CD4-positive, alpha-beta T cell treated with Interferon alpha-2 for 1 hour (primary cell): ENCODE results near the gene FOSL1.

Experiments
- DNase-seq, 2 donors: peaks; one replicate each; pipeline ENCODE4 v3.0.0-alpha.2; 2020 to 2022

FOSL1 gene

DNA sequence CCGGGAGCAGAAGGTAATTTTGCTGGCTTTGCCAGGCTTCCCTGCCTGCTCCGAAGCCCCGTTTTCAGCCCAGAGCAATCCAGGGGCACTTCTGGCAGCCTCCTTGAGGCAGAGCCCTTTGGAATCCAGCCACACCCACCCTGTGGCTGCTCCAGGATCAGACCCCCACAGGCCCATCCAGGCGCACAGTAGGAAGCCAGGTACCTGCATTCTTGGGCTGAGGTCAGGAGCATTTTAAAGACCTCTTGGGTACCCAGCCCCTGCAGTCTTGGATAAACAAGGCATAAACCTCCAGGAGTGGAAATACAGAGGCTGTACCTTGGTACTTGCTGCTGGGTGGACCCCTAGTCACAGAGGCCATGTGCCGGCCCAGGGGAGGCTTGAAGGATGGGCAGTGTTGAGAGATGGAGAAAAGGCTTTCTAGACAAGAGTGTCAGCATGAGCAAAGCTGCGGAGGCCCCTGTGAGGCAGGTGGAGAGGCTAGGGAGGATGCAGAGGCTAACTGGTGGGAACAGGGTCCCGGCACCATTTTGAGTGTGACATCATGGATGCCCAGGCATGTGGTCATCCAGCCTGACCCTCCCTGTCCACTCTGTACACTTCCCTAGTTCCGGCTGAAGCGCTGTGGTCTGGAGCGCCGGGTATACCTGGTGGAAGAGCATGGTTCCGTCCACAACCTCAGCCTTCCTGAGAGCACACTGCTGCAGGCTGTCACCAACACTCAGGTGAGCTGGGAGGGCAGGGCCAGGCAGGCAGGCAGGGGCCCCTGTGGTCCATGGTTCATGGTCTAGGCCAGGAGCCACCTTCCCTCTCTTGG lies 36.1 kb downstream of the FOSL1 start:
- DNase-seq, result no peak

DNA sequence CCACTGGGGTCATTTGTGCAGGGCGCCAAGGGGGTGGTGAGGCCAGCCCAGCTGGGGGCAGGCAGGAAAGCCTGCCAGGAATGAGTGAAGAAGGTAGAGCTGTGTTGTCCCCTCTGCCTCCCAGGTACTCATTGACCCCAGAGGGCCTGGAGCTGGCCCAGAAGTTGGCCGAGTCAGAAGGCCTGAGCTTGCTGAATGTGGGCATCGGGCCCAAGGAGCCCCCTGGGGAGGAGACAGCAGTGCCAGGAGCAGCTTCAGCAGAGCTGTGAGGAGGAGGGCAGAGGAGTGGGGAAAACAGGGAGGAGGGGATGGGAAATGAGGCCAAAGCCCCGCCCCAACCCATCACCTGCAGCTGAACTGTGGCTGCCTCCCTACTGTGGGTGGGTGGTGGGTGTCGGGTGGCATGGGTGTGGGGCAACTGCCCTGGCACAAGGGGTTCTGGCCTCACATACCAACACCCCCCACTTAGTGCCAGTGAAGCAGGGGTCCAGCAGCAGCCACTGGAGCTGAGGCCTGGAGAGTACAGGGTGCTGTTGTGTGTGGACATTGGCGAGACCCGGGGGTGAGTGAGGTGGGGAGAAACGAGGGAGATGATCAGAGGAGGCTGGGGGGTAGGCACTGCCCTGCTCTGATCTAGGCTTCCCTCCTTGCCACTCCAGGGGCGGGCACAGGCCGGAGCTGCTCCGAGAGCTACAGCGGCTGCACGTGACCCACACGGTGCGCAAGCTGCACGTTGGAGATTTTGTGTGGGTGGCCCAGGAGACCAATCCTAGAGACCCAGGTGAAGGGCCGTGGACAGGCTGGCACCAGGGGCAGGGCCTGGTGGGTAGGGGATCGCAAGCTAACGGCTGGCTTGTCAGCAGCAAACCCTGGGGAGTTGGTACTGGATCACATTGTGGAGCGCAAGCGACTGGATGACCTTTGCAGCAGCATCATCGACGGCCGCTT lies 37.0 kb downstream of the FOSL1 start:
- DNase-seq, result no peak

- no peak for DNase-seq
Measured at GRCh38 chr11:65862191-65862735, 37.9 kb downstream of the FOSL1 start.

DNA sequence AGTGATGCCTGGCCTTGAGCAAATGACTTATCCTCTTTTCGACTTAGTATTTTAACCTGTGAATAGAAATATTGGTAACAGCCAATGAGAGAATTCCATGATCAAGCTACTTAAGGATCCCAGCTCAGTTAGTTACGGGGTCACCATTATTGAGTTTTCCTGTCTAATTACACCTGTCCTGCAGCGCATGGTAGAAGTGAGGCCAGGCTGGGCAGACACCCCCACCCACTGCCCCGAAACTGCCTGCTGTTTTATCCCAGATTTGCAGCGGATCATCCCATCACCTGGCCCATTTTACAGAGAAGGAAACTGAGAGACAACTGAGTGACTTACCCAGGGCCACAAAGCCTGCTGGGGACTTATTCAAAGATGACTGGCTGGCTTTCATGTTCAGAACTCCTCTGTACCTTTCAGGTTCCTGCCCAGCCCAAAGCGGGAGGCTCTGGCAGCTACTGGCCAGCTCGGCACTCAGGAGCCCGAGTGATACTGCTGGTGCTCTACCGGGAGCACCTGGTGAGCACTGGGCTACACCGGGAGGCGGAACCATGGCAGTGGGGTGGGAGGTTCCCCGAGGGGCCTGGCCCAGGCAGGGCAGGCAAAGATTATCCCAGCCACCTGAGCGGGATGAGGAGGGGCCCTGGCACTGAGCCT lies 38.5 kb downstream of the FOSL1 start:
- DNase-seq, result no peak

DNA sequence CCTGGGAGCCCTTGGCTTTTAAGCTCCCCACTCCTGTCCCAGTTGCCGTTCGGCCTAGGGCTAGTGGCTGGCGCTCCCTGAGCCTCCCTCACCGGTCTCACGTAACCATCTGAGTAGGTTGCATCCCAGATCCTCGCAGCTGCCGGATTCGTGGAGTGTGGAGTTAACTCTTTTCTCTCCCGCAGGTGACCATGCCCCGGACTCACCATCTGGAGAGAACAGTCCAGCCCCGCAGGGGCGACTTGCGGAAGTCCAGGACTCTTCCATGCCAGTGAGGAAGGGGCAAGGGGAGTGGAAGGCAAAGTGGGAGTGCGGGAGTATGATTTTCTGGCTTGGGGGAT lies 39.1 kb downstream of the FOSL1 start:
- no peak for DNase-seq

- DNase-seq, result peak; percentile 94 to 97
Measured at GRCh38 chr11:65860278-65861164, 39.7 kb downstream of the FOSL1 start, which contains the start of gene MUS81. MUS81 (plus strand) TSS chr11:65860433; CDS start chr11:65860754, 321 bp downstream.

GRCh38 chr11:65859812-65860277 lies 40.3 kb downstream of the FOSL1 start:
- no peak for DNase-seq

DNA sequence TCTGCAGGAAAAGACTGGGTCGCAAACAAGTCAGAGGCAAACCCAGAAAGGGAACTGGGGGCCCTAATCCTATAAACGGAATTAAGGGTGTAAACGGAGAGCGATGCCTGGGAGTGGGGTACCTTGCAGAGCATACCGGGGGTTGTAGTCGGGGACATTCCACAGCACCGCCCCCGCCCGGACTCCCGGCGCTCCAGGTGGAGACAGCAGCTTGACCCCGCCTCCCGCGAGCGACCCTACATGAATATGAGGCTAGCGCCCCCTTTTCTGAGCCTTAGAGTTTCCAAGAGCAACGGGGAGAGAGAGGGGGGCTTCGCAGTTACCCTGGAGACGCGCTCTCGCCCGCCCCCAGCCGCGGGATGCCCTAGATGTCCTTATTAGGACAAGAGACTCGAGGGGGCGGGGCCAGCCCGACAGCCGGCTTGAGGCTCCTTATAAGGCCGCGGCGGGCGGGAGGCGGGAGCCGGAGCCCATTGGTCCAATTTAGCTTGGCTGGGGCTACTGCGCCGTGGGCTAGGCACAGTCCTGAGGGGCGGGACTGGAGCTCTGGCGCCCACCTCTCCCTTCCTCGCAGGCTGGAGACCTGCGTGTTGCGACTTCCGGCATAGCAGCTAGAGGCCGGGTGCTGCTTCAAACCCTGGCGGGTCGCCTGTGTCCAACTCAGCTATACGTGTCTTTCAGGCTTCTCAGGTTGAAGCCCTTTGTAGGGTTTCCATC lies 40.9 kb downstream of the FOSL1 start:
- DNase-seq, result peak; percentile 97 to 98

DNA sequence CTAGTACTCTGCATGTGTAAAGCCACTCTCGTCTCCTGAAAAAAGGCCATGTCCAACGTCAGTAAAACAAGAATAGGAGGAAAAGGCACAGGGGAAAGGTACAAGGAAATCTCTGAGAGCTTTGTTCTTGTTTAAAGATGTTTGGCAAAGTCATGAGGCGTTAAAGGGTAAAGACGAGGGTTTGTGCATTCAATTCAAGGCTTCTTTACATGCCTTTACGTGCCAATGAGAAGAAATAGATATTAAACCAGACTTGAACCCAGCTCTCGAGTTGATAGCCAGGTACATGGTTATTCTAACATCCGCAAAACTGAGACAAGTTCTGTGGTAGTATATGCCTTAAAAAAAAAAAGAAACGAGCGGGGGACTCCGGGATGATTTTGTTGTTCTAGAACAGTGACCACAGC lies 41.5 kb downstream of the FOSL1 start:
- DNase-seq, result peak in 1 of 2 donors; percentile 38

- DNase-seq, result peak; percentile 97 to 98
Measured at GRCh38 chr11:65857853-65858680, 42.1 kb downstream of the FOSL1 start, which contains the start of gene CFL1. CFL1 (minus strand) TSS chr11:65858180; CDS start chr11:65858099, 81 bp downstream.

GRCh38 chr11:65857500-65857852 lies 42.7 kb downstream of the FOSL1 start:
- DNase-seq, result peak; percentile 37 to 67

GRCh38 chr11:65856689-65857499 lies 43.3 kb downstream of the FOSL1 start:
- DNase-seq, result peak; percentile 80 to 87

DNA sequence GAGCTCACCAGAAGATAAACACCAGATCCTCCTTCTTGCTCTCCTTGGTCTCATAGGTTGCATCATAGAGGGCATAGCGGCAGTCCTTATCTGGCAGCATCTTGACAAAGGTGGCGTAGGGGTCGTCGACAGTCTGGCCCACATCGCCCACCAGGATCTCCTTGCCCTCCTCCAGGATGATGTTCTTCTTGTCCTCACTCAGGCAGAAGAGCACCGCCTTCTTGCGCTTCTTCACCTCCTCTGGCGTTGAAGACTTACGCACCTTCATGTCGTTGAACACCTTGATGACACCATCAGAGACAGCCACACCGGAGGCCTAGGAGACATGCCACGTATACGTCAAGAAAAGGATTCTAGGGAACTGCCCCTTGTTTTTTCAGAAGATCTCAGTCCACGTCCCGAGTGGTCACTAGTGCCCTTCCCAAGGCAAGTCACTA lies 44.2 kb downstream of the FOSL1 start:
- DNase-seq, result no peak

GRCh38 chr11:65854852-65855837 lies 45.0 kb downstream of the FOSL1 start:
- DNase-seq, result no peak

DNA sequence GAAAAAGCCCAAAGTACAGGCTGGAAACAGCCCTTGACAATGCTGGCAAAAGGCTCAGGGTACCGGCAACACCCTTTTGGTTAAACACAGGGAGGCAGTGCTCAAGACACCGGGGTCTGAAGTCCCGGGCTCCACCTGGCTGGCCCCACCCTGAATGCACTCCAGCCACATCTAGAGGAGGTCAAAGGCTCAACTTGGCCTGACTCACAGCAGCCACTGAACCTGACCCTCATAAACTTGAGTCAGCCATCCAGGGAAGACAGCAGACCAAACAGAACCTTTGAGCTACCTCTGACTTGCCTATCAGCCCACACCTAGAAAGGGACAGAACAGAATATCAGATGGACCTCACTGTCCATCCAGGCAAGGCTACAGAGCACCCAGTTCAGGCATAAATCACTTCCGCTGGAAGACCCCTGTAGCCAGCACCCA lies 46.0 kb downstream of the FOSL1 start:
- DNase-seq, result no peak

- no peak for DNase-seq
Measured at GRCh38 chr11:65853246-65853979, 46.8 kb downstream of the FOSL1 start.
